Calu3 (cell line): Measurements from ENCODE around the gene BST1. TPM values are rescaled to one million over a fixed set of nuclear protein-coding genes. Genes with fewer than 3 reads are reported as not detected.
"Not testable (repeated sequence)": the region's sequence is repeated elsewhere in the genome, so short reads cannot be mapped to it uniquely, and the experiment has no call there.

Experiments used
- BruUV-seq: library from RNA; stranded (reverse); fragments of 400-500 nt; replicated peaks from 2 replicates; lab custom pipeline; 2021; lab: Mats Ljungman, UMichigan
- CTCF ChIA-PET: fragments of 300-600 bp; sonication (Branson Sonifier 250); formaldehyde crosslinking; loops from one replicate; lab custom pipeline; 2022; ENCODE audit warnings: antibody characterized with exemption; lab: Charles Lee
- DNase-seq: peaks from one replicate; pipeline ENCODE4 v3.0.0; 2022
- H3K27ac Mint-ChIP-seq: one replicate; pipeline ENCODE4 v1.8.0; 2022; ENCODE audit warnings: mixed read lengths; ENCODE audit not compliant: unreplicated experiment
- H3K27me3 Mint-ChIP-seq: one replicate; pipeline ENCODE4 v1.8.0; 2022; ENCODE audit warnings: mixed read lengths; ENCODE audit not compliant: unreplicated experiment
- H3K36me3 Mint-ChIP-seq: one replicate; pipeline ENCODE4 v1.8.0; 2022; ENCODE audit warnings: mild to moderate bottlenecking, moderate library complexity, mixed read lengths; ENCODE audit not compliant: insufficient read depth, unreplicated experiment
- H3K4me1 Mint-ChIP-seq: one replicate; pipeline ENCODE4 v1.8.0; 2022; ENCODE audit warnings: mild to moderate bottlenecking, low read depth, mixed read lengths; ENCODE audit not compliant: unreplicated experiment
- H3K4me3 Mint-ChIP-seq: one replicate; pipeline ENCODE4 v1.8.0; 2022; ENCODE audit warnings: mild to moderate bottlenecking, low read depth, moderate library complexity, mixed read lengths; ENCODE audit not compliant: unreplicated experiment
- H3K9me3 Mint-ChIP-seq: one replicate; pipeline ENCODE4 v1.8.0; 2022; ENCODE audit warnings: low read depth, mixed read lengths; ENCODE audit not compliant: unreplicated experiment
- intact Hi-C: fragments of 100-400 bp; cut with micrococcal nuclease; formaldehyde crosslinking; loops from one replicate; pipeline ENCODE4 v1.10.0; 2022; ENCODE audit not compliant: unreplicated experiment
- total RNA-seq: library from RNA; stranded (reverse); gene quantifications from 2 replicates; pipeline ENCODE4 v1.2.3, GENCODE V29; 2022
- TF ChIP-seq, protein P1 (sequence below): fragments of 200-600 bp; IDR thresholded peaks from one replicate; pipeline ENCODE4 v1.8.0; 2022; ENCODE audit warnings: antibody characterized with exemption; ENCODE audit not compliant: unreplicated experiment

BST1 gene
- total RNA-seq, 1 experiment from 2014 or later = 6.0 TPM

GRCh38 chr4:15756361-15756861 is 53.5 kb downstream of the BST1 start:
- CTCF ChIA-PET = no interaction called here
- H3K4me3 Mint-ChIP-seq = no peak overlapping the region
- no peaks in the 10 kb centered on the region for H3K27me3 Mint-ChIP-seq
- H3K4me1 Mint-ChIP-seq = peaks cover 10% of the 10 kb centered on the region
- no peak overlapping the region for H3K27ac Mint-ChIP-seq
- peak; percentile 5 for DNase-seq
- TF ChIP-seq, protein P1, sequence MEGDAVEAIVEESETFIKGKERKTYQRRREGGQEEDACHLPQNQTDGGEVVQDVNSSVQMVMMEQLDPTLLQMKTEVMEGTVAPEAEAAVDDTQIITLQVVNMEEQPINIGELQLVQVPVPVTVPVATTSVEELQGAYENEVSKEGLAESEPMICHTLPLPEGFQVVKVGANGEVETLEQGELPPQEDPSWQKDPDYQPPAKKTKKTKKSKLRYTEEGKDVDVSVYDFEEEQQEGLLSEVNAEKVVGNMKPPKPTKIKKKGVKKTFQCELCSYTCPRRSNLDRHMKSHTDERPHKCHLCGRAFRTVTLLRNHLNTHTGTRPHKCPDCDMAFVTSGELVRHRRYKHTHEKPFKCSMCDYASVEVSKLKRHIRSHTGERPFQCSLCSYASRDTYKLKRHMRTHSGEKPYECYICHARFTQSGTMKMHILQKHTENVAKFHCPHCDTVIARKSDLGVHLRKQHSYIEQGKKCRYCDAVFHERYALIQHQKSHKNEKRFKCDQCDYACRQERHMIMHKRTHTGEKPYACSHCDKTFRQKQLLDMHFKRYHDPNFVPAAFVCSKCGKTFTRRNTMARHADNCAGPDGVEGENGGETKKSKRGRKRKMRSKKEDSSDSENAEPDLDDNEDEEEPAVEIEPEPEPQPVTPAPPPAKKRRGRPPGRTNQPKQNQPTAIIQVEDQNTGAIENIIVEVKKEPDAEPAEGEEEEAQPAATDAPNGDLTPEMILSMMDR = no peak
- peaks cover 7% of the 10 kb centered on the region for H3K9me3 Mint-ChIP-seq
- H3K36me3 Mint-ChIP-seq = peaks cover 4% of the 10 kb centered on the region
- intact Hi-C loops = no loop called here
- no TSS peak for BruUV-seq

GRCh38 chr4:15757054-15757453 is 54.2 kb downstream of the BST1 start:
- CTCF ChIA-PET = no interaction called here
- Mint-ChIP-seq H3K36me3 (peaks cover 4% of the 10 kb centered on the region), H3K27ac (no peak overlapping the region), H3K27me3 (no peaks in the 10 kb centered on the region), H3K4me1 (peaks cover 10% of the 10 kb centered on the region), H3K9me3 (peaks cover 7% of the 10 kb centered on the region), H3K4me3 (no peak overlapping the region)
- no peak for DNase-seq
- TF ChIP-seq, protein P1 = no peak
- no TSS peak for BruUV-seq
- intact Hi-C loops = no loop called here

DNA sequence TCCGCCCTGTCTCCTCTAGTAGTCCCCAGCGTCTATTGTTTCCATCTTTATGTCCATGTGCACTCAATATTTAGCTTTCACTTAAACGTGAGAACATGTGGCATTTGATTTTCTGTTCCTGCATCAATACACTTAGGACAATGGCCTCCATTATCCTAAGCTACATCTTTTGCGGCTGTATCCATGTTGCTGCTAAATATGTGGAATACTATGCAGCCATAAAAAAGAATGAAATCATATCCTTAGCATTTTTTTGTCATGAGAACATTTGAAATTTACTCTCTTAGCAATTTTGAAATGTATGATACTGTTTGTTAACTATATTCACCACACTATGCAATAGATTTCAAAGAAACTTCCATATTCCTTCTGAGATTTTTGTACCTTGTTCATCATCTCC is 55.4 kb downstream of the BST1 start:
- TF ChIP-seq, protein P1 = no peak
- no peak overlapping the region for H3K4me3 Mint-ChIP-seq
- intact Hi-C loops = no loop called here
- H3K36me3 Mint-ChIP-seq = peaks cover 4% of the 10 kb centered on the region
- H3K27me3 Mint-ChIP-seq = no peaks in the 10 kb centered on the region
- BruUV-seq = no TSS peak
- peaks cover 7% of the 10 kb centered on the region for H3K9me3 Mint-ChIP-seq
- no peak for DNase-seq
- peaks cover 9% of the 10 kb centered on the region for H3K4me1 Mint-ChIP-seq
- no peak overlapping the region for H3K27ac Mint-ChIP-seq
- CTCF ChIA-PET = no interaction called here

GRCh38 chr4:15762460-15762859 is 59.6 kb downstream of the BST1 start:
- H3K36me3 Mint-ChIP-seq = not testable (repeated sequence)

DNA sequence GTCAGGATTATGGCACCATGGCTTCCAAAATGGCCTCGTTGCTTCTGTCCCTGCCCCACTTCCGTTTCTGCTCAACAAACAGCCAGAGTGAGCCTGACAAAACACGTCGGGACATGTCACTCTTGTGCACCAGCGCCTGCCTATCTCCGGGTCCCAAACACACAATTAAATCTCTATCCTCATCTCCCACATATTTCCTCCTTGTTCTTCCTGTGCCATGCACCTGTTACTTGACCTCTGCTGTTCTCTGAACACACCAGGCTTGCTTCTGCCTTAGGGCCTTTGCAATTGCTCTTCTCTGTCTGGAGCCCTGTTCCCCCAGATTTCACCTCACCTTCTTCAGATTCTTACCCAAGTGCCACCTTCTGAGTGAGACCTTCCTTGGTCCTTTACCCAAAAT is 62.5 kb downstream of the BST1 start:
- BruUV-seq = no TSS peak
- DNase-seq = no peak
- TF ChIP-seq, protein P1 = no peak
- H3K9me3 Mint-ChIP-seq = no peaks in the 10 kb centered on the region
- no peak overlapping the region for H3K4me3 Mint-ChIP-seq
- no peaks in the 10 kb centered on the region for H3K4me1 Mint-ChIP-seq
- H3K27me3 Mint-ChIP-seq = no peaks in the 10 kb centered on the region
- no peaks in the 10 kb centered on the region for H3K36me3 Mint-ChIP-seq
- intact Hi-C loops = no loop called here
- H3K27ac Mint-ChIP-seq = no peak overlapping the region
- CTCF ChIA-PET = no interaction called here

More at GRCh38 chr4:15762460-15762859, 59.6 kb downstream of the BST1 start:
- H3K27ac Mint-ChIP-seq, H3K4me3 Mint-ChIP-seq, H3K4me1 Mint-ChIP-seq, DNase-seq, intact Hi-C loops, H3K27me3 Mint-ChIP-seq, H3K9me3 Mint-ChIP-seq, BruUV-seq: not testable (repeated sequence)
- CTCF ChIA-PET = interaction anchor here (0.6 kb wide), 1 partner anchor 196 kb away, joined by 3 read pairs; no protein-coding TSS in a partner anchor
